ENCODE data around the gene LSM4.

The LSM4 gene

DNA sequence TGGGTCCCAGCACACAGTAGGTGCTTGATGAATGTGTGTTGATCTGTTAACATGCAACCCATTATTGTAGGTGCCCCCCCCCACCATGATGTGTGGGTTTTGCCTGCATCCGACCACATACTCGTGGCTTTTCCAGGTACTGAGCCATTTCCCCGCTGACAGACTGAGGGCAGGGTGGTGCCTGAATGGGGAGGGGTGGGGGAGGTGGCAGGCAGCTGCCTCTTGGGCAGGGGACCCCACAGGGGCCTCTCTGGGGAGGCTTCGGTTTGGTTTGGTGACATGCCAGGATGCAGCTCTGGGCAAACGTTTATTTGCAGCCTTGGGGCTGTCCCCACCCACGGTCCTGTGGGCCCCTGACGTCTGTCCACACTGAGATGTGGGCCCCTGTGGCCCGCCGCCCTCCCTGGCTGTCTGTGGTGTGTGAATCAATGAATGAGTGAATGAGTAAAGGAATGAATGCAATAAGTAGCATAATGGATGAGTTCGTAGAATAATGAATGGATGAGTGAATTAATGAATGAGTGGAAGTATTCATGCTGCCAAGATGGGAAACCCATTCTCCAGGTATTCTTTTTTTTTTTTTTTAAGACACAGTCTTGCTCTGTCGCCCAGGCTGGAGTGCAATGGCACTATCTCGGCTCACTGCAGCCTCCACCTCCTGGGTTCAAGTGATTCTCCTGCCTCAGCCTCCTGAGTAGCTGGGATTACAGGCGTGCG, 32.4 kb downstream of the LSM4 start:
- Histone ChIP-seq H2AK5ac (ENCODE audit: low read depth, low read length) (peak overlapping the region; percentile 93), H4K8ac (ENCODE audit: low read depth, low read length) (no peak overlapping the region), H2BK15ac (ENCODE audit: low read length) (peak overlapping the region; percentile 92), H3K18ac (ENCODE audit: low read length) (peak overlapping the region; percentile 87), H2BK12ac (ENCODE audit: low read length) (no peak overlapping the region), H3K23ac (ENCODE audit: low read depth, low read length, poor library complexity) (peak overlapping the region; percentile 59), H4K91ac (ENCODE audit: low read depth, low read length, poor library complexity) (no peak overlapping the region), H2BK120ac (ENCODE audit: low read depth, low read length) (peak overlapping the region; percentile 74), H3K9me3 (replicated peaks in 1 of 2; ENCODE audit: control insufficient read depth in 2 of 2, insufficient read depth in 1 of 2, low read depth in 1 of 2, low read length in 2 of 2) (no peaks in the 10 kb centered on the region), H3K9ac (ENCODE audit: low read depth, low read length, poor library complexity) (no peak overlapping the region), H3K27ac (replicated peaks; ENCODE audit: low read length) (no peak overlapping the region), H3K36me3 (replicated peaks in 1 of 2; ENCODE audit: control insufficient read depth in 2 of 2, insufficient read depth in 2 of 2, low read length in 2 of 2) (no peaks in the 10 kb centered on the region), H3K4me1 (ENCODE audit: control insufficient read depth in 2 of 2, insufficient read depth in 1 of 2, low read depth in 1 of 2, low read length in 2 of 2) (peaks cover 28 to 30% of the 10 kb centered on the region in 2 donors), H3K4me2 (ENCODE audit: insufficient read depth, low read length, poor library complexity, severe bottlenecking) (no peak overlapping the region), H3K79me1 (ENCODE audit: low read depth, low read length) (no peaks in the 10 kb centered on the region), H3K4ac (ENCODE audit: low read length) (no peak overlapping the region), H3K27me3 (ENCODE audit: control insufficient read depth in 3 of 3, insufficient read depth in 3 of 3, low read depth in 1 of 3, low read length in 3 of 3) (peaks cover 0 to 2% (median 0%) of the 10 kb centered on the region in 3 experiments), H2AFZ (ENCODE audit: low read length) (no peak overlapping the region), H3K4me3 (ENCODE audit: low read length in 2 of 2) (no peak overlapping the region), H3K14ac (ENCODE audit: low read length) (no peak overlapping the region), H2BK5ac (ENCODE audit: low read length) (no peak overlapping the region)
- DNase-seq (ENCODE audit: low spot score): no peak
- WGBS, 2 donors (ENCODE audit: extremely low coverage in 2 of 2, insufficient read length in 2 of 2, insufficient replicate concordance in 1 of 2): 100% methylated on average over 1 of the region's 14 CpGs

DNA sequence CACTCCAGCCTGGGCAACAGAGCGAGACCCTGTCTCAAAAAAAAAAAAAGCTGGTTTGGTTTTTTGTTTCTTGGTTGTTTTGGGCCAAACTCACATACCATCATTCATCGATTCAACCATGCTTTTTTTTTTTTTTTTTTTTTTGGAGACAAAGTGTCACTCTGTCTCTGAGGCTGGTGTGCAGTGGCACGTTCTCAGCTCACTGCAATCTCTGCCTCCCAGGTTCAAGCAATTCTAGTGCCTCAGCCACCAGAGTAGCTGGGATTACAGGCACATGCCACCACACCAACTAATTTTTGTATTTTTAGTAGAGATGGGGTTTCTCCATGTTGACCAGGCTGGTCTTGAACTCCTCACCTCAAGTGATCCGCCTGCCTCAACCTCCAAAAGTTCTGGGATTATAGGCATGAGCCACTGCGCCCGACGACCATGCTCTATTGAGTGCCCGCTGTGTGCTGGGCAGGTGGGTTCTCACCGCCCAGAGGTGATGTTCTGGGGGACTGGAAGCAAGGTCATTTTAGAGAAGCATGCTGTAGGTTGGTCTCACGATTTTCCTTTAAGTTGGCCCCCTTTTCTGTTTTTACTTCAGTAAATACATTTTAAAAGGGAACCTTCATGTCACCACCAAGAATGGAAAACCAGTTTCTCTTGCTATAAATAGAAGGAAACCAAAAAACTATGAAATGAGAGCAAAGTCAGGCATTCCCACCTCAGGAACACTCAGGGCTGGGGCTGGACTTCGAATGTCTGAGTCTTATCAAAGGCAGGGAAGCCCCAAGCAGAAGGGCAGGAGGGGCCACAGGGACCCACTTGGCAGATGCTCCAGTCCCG, 33.2 kb downstream of the LSM4 start:
- whole genome bisulfite sequencing, 2 donors (ENCODE audit: extremely low coverage in 2 of 2, insufficient read length in 2 of 2, insufficient replicate concordance in 1 of 2): no CpG with 5 or more reads among the region's 12 CpGs

GRCh38 chr19:18287836-18288772, 34.8 kb downstream of the LSM4 start:
- no peak for DNase-seq (ENCODE audit: low spot score)
- Histone ChIP-seq H3K4me3 (ENCODE audit: low read length in 2 of 2) (no peak overlapping the region), H3K4me2 (ENCODE audit: insufficient read depth, low read length, poor library complexity, severe bottlenecking) (peak overlapping the region; percentile 43), H2BK5ac (ENCODE audit: low read length) (peak overlapping the region; percentile 68), H3K4me1 (ENCODE audit: control insufficient read depth in 2 of 2, insufficient read depth in 1 of 2, low read depth in 1 of 2, low read length in 2 of 2) (peaks cover 10 to 22% of the 10 kb centered on the region in 2 donors), H2AK5ac (ENCODE audit: low read depth, low read length) (no peak overlapping the region), H3K79me1 (ENCODE audit: low read depth, low read length) (no peaks in the 10 kb centered on the region), H4K91ac (ENCODE audit: low read depth, low read length, poor library complexity) (no peak overlapping the region), H3K14ac (ENCODE audit: low read length) (no peak overlapping the region), H2AFZ (ENCODE audit: low read length) (peak overlapping the region; percentile 82), H3K9ac (ENCODE audit: low read depth, low read length, poor library complexity) (peak overlapping the region; percentile 22), H3K23ac (ENCODE audit: low read depth, low read length, poor library complexity) (no peak overlapping the region), H2BK120ac (ENCODE audit: low read depth, low read length) (peak overlapping the region; percentile 87), H3K18ac (ENCODE audit: low read length) (peak overlapping the region; percentile 72), H3K27me3 (ENCODE audit: control insufficient read depth in 3 of 3, insufficient read depth in 3 of 3, low read depth in 1 of 3, low read length in 3 of 3) (no peaks in the 10 kb centered on the region), H4K8ac (ENCODE audit: low read depth, low read length) (no peak overlapping the region), H3K9me3 (replicated peaks in 1 of 2; ENCODE audit: control insufficient read depth in 2 of 2, insufficient read depth in 1 of 2, low read depth in 1 of 2, low read length in 2 of 2) (peaks cover 0 to 2% of the 10 kb centered on the region in 2 donors), H2BK15ac (ENCODE audit: low read length) (peak overlapping the region; percentile 99), H2BK12ac (ENCODE audit: low read length) (peak overlapping the region; percentile 43), H3K27ac (replicated peaks; ENCODE audit: low read length) (peak overlapping the region; percentile 68), H3K4ac (ENCODE audit: low read length) (no peak overlapping the region), H3K36me3 (replicated peaks in 1 of 2; ENCODE audit: control insufficient read depth in 2 of 2, insufficient read depth in 2 of 2, low read length in 2 of 2) (no peaks in the 10 kb centered on the region)
- WGBS, 2 donors (ENCODE audit: extremely low coverage in 2 of 2, insufficient read length in 2 of 2, insufficient replicate concordance in 1 of 2): no CpG with 5 or more reads among the region's 26 CpGs

More for the DNA sequence above, 33.2 kb downstream of the LSM4 start:
- H3K14ac ChIP-seq (ENCODE audit: low read length): no peak overlapping the region
- H3K4me3 ChIP-seq (ENCODE audit: low read length in 2 of 2): no peak overlapping the region
- H3K18ac ChIP-seq (ENCODE audit: low read length): peak overlapping the region; percentile 87
- H3K4ac ChIP-seq (ENCODE audit: low read length): peak overlapping the region; percentile 67
- H3K27ac ChIP-seq (replicated peaks; ENCODE audit: low read length): no peak overlapping the region
- no peak overlapping the region for H2BK12ac ChIP-seq (ENCODE audit: low read length)
- peak overlapping the region; percentile 59 for H3K23ac ChIP-seq (ENCODE audit: low read depth, low read length, poor library complexity)
- peak overlapping the region; percentile 74 for H2BK120ac ChIP-seq (ENCODE audit: low read depth, low read length)
- peaks cover 0 to 2% (median 0%) of the 10 kb centered on the region in 3 experiments for H3K27me3 ChIP-seq (ENCODE audit: control insufficient read depth in 3 of 3, insufficient read depth in 3 of 3, low read depth in 1 of 3, low read length in 3 of 3)
- no peak for DNase-seq (ENCODE audit: low spot score)
- H3K79me1 ChIP-seq (ENCODE audit: low read depth, low read length): no peaks in the 10 kb centered on the region
- peaks cover 24 to 34% of the 10 kb centered on the region in 2 donors for H3K4me1 ChIP-seq (ENCODE audit: control insufficient read depth in 2 of 2, insufficient read depth in 1 of 2, low read depth in 1 of 2, low read length in 2 of 2)
- no peaks in the 10 kb centered on the region for H3K9me3 ChIP-seq (replicated peaks in 1 of 2; ENCODE audit: control insufficient read depth in 2 of 2, insufficient read depth in 1 of 2, low read depth in 1 of 2, low read length in 2 of 2)
- no peak overlapping the region for H4K8ac ChIP-seq (ENCODE audit: low read depth, low read length)
- peak overlapping the region; percentile 93 for H2AK5ac ChIP-seq (ENCODE audit: low read depth, low read length)
- H2BK5ac ChIP-seq (ENCODE audit: low read length): no peak overlapping the region
- no peak overlapping the region for H4K91ac ChIP-seq (ENCODE audit: low read depth, low read length, poor library complexity)
- no peak overlapping the region for H3K4me2 ChIP-seq (ENCODE audit: insufficient read depth, low read length, poor library complexity, severe bottlenecking)
- no peaks in the 10 kb centered on the region for H3K36me3 ChIP-seq (replicated peaks in 1 of 2; ENCODE audit: control insufficient read depth in 2 of 2, insufficient read depth in 2 of 2, low read length in 2 of 2)
- H2BK15ac ChIP-seq (ENCODE audit: low read length): peak overlapping the region; percentile 92
- no peak overlapping the region for H3K9ac ChIP-seq (ENCODE audit: low read depth, low read length, poor library complexity)
- H2AFZ ChIP-seq (ENCODE audit: low read length): no peak overlapping the region
